Measurements from ENCODE around the gene CSNK1G2.

GRCh38 chr19:1955171-1956121 lies 14.5 kb downstream of the CSNK1G2 start:
- TF ChIP-seq CTBP1 (IDR thresholded peaks at IDR 0.05; ENCODE audit: borderline replicate concordance) (no peak), FOXM1 (IDR thresholded peaks at IDR 0.05; ENCODE audit: borderline replicate concordance) (no peak), BHLHE40 (IDR thresholded peaks at IDR 0.05; ENCODE audit: borderline replicate concordance) (no peak), SP1 (IDR thresholded peaks at IDR 0.05) (no peak), SUZ12 (IDR thresholded peaks at IDR 0.05) (no peak), ARNT (IDR thresholded peaks at IDR 0.05) (no peak), FOXA1 (IDR thresholded peaks at IDR 0.05) (no peak), LEF1 (IDR thresholded peaks at IDR 0.05; ENCODE audit: borderline replicate concordance) (no peak)
